Activated CD8-positive, alpha-beta memory T cell treated with anti-CD3 and anti-CD28 coated beads for 4 hours (primary cell): ENCODE results near the gene PRMT5.

Experiments used
- DNase-seq, 2 donors: peaks; one replicate each; pipeline ENCODE4 v3.0.0-alpha.2; 2020; ENCODE audit warnings: low read depth in 2 of 2

The PRMT5 gene

DNA sequence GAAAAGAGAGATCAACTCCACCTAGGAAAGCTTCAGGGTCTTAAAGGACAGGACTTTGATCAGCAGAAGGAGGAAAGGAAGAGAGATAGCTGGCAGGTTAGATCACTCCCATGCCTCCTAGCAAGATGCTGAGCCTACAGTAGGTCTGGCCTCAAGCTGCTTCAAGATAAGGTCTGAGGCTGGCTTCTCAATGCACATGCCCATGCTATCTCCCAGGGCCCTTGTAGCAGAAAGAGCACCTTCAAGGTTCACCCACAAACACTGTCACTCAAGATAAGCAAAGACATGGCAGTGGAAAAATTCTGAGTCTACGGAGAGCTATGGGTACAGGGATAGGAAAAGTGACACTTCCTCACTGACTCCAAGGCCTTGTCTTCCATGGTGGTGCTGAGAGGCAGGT lies 31.8 kb downstream of the PRMT5 start:
- no peak for DNase-seq

DNA sequence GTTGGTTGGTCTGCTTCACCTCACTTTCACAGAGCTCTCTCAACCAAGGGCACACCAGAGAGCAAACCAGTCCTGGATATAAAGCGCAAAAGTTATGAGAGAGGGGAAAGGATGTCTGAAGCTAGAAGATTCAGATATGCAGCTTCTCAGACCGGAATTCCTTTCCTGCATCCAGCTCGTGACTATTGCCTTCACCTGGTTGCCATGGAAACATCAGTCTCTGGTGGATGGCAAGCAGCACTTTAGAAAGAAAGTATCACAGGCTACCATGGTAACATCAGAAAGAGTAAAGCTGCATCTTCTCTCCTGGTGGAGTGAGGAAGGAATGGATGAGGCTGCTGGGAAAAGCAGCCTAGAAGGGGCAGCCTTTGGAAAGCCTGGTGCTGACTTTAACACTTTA lies 32.4 kb downstream of the PRMT5 start:
- DNase-seq: no peak

DNA sequence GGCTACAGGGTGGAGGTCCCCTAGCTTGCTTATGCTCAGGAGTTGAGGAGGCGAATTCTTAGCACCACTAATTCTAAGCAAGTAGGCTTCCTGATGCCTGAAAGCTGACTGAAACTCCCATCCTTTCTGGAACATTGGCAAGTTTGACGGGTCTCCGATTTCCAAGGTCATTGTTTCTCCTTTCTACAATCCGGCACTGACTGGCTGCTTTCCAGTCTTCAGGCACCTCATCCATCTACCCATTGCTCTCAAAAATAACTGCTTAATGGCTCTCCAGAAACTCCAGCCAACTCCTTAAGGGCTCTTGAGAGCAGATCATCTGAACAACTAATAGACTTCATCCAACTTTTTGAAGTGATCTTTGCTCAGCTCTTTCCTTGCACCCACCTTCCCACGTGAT lies 32.8 kb downstream of the PRMT5 start:
- DNase-seq: no peak

DNA sequence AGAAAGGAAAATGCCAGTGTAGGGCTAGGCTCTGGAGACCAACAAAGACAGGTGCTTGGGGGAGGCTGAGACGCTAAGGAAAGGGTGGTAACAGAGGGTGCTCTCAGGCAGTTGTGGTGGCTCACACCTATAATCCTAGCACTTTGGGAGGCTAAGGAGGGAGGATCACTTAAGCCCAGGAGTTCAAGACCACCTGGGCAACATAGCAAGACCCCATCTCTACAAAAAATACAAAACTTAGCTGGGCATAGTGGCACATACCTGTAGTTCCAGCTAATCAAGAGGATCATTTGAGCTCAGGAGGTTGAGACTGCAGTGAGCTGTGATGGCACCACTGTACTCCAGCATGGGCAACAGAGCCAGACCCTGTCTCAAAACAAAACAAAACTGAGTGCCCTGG lies 33.8 kb downstream of the PRMT5 start:
- no peak for DNase-seq

DNA sequence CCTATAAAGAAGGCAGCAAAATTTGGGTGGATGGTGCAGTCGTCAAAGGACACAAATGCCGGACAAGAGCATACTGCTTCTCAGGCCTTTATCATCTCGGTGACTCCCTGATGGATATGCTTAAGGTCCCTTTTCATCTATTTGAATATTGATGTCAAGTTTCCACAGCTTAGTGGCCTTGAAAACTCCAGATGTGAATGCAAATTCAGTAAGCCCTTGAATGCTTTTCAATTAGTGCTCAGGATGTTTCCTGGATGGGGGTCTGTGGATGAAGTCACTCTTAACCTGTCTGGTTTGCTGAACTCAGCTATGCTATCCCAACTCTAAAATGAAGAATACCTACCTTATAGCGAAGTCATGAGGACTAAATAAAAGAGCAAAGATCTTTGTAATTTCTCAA lies 35.5 kb downstream of the PRMT5 start:
- DNase-seq: no peak

DNA sequence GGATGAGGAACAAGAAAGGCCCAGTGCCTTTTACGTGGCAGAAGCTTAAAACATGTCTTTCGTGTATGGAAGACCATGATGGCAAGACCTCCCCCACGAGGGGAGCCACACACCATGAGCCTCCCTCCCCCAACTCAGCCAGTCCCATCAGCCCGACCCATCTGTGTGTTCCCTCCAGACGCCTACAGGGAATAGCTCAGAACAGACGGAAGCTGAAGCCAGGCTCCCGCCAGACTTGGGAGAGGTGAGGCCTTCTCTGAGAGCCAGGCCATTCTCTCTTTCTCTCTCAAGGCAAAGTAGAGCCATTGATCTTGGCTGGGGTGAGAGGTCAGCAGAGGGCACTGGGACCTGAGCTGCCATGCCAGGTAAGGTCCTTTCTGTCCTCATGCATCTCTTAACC lies 36.7 kb downstream of the PRMT5 start:
- no peak for DNase-seq

- DNase-seq: no peak
Observed at GRCh38 chr14:22890416-22890815, 38.8 kb downstream of the PRMT5 start.

- no peak for DNase-seq
Observed at GRCh38 chr14:22888662-22889061, 40.5 kb downstream of the PRMT5 start.

DNA sequence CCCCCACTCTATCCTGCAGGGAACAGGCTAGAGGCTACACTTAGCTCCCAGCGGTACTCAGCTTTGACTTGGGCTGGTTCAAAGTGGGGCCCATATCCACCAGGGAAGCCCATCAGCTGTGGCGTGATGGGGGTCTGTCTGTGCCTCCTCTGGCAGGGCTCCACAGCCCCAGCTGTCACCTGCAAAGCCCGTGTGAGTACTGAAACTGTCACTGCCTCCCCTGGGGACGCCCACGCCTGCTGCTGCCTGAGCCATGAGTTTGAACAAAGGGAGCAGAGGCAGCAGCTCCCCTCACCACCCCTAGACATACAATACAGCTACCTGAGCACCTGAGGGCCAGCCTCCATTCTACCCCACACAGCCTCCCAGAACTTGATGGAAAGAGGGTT lies 41.2 kb downstream of the PRMT5 start:
- DNase-seq: peak; percentile 15 to 41

- DNase-seq: no peak
Observed at GRCh38 chr14:22887260-22887989, 41.8 kb downstream of the PRMT5 start.

- DNase-seq: peak; percentile 44 to 48
Observed at GRCh38 chr14:22886500-22887259, 42.5 kb downstream of the PRMT5 start.

DNA sequence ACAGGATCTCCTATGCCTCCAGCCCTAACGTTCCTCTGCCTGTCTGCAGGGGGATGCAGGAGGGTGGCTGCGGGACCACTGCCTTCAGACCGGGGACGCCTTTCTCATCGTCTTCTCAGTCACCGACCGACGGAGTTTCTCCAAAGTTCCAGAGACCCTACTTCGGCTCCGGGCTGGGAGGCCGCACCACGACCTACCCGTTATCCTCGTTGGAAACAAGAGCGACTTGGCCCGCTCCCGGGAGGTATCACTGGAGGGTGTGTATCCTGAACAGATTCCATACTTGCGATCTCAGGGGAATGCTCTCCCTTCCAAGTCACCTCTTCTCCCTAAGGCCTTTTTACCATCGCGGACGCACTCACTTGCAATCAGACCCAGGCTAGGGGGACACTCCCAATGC lies 43.2 kb downstream of the PRMT5 start:
- DNase-seq: no peak

DNA sequence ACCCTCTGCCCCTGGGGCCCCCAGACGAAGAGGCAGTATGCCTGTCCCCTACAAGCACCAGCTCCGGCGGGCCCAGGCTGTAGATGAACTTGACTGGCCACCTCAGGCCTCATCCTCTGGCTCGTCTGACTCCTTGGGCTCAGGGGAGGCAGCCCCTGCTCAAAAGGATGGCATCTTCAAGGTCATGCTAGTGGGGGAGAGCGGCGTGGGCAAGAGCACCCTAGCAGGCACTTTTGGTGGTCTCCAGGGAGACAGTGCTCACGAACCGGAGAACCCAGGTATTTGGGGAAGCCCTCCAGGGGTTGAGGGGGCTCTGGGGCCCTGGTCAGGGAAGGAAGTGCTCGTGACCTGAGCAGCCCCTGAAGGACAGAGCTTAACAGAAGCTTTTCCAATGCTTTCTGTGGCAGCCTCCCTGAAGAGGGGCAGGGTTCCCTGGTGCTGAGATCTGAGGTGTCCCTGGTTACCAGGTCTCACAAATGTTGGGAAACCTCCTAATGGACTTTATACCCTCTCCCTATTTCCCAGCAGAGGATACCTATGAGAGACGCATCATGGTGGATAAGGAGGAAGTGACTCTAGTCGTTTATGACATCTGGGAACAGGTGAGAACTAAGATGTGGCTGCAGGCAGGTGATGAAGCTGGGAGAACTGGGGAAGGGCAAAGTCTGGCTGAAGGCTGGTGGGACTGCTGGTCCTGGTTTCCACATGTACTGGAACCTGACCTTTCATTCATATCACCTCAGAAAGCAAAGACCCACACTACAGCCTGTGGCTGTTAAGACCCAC lies 44.2 kb downstream of the PRMT5 start:
- DNase-seq: no peak

DNA sequence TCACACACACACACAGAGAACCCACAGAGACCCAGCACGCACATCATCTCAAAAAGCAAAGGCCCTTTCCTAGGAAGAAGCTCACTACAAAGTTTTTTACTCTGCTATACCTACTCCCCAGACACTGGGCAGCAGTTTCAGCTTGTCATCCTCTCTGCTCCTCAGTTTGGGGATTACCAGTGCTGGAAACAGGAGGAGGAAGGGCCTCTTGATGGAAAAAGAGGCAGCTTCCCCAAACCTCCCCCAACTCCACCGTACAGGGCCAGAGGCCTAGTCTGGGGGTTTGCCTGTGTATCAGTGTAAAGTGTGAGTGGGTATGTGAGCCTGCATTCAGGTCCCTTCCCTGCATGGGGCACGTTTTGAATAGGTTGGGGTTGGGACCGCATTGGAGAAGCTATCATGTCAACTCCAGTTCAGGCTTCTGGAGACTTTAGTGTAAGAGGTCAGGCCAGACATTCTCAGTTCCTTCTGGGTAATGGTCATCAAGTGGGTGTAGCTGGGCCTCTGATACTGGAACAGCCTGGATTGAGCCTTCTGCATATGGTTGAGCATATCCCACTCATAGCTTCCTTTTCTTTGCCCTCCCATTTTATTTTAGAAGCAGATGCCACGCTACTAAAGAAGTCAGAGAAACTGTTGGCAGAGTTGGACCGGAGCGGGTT lies 45.0 kb downstream of the PRMT5 start:
- no peak for DNase-seq

GRCh38 chr14:22883173-22883976 lies 45.8 kb downstream of the PRMT5 start, which contains the start of gene REM2:
Gene REM2 (plus strand): TSS chr14:22883222. CDS start chr14:22883288, 66 bp downstream.
- DNase-seq: no peak

- peak; percentile 21 to 46 for DNase-seq
Observed at GRCh38 chr14:22882529-22883172, 46.5 kb downstream of the PRMT5 start.

GRCh38 chr14:22882064-22882463 lies 47.1 kb downstream of the PRMT5 start:
- no peak for DNase-seq

DNA sequence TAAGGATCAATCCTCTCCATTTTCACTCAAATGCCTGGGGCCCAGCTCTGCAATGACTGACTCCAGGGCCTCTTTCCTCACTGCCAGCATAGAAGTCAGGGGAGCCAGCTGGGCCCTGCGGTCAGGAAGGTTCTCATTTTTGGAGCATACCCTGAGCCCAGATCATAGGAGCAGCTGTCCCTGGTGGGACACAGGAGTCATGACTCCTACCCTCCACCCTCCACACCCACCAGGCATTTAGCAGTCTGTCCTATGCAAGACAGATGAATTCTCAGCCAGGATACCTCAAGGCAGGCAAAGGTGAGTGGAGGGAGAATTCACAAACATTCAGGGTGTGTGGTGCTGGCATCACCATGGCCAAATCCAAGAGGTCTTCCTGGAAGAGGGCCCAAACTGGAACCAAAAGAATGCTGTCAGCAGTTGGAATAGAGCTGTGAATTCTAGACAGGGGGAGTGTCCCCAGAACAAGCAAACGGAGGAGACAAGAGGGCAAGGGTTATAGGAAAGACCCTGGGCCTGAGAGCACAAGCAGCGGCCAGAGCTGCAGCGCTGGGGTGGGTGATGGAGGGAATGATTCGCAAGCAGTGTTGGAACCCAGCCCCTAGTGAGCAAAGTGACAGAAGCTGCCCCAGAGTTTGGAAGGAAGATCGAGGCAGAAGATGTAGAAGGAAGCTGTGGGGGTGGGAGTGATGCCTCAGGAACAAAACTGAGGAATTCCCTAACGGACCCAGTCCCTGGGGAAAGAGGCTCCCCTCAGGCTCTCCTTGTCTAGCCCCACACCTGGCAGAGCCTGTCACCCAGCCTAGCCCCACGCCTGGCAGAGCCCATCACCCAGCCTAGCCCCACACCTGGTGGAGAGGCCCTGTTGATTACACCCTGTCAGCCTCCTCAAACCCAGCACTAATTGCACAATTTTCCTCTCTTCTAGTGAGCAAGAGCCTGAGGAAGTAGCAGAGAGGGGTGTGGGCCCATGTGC lies 50.6 kb downstream of the PRMT5 start:
- DNase-seq: no peak

GRCh38 chr14:22877000-22877501 lies 52.1 kb downstream of the PRMT5 start:
- no peak for DNase-seq
